ENCODE measurements around the gene KRT82. TPM values are rescaled to one million over a fixed set of nuclear protein-coding genes. Genes with fewer than 3 reads are reported as not detected.

The KRT82 gene
- total and polyA plus RNA-seq, 8 donors = not detected

GRCh38 chr12:52423661-52424500 lies 17.7 kb upstream of the KRT82 start:
- H3K27me3 ChIP-seq = no peaks in the 10 kb centered on the region
- peak in 1 of 4 donors; percentile 36 for ATAC-seq
- DNase-seq = no peak
- H3K36me3 ChIP-seq = no peaks in the 10 kb centered on the region
- intact Hi-C loops (cut with DNase I) = no loop called here
- WGBS, 2 donors = 75 to 78% methylated on average over 11 of the region's 11 CpGs
- H3K4me1 ChIP-seq = no peaks in the 10 kb centered on the region
- no peaks in the 10 kb centered on the region for H3K9me3 ChIP-seq
- FAIRE-seq = no peak
- TF ChIP-seq, protein P1, sequence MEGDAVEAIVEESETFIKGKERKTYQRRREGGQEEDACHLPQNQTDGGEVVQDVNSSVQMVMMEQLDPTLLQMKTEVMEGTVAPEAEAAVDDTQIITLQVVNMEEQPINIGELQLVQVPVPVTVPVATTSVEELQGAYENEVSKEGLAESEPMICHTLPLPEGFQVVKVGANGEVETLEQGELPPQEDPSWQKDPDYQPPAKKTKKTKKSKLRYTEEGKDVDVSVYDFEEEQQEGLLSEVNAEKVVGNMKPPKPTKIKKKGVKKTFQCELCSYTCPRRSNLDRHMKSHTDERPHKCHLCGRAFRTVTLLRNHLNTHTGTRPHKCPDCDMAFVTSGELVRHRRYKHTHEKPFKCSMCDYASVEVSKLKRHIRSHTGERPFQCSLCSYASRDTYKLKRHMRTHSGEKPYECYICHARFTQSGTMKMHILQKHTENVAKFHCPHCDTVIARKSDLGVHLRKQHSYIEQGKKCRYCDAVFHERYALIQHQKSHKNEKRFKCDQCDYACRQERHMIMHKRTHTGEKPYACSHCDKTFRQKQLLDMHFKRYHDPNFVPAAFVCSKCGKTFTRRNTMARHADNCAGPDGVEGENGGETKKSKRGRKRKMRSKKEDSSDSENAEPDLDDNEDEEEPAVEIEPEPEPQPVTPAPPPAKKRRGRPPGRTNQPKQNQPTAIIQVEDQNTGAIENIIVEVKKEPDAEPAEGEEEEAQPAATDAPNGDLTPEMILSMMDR (IDR thresholded peaks at IDR 0.05) = no peak
- H3K27ac ChIP-seq = no peak overlapping the region
- H3K4me3 ChIP-seq = no peak overlapping the region

GRCh38 chr12:52423035-52423434 lies 16.9 kb upstream of the KRT82 start:
- H3K4me3 ChIP-seq = no peak overlapping the region
- no peaks in the 10 kb centered on the region for H3K9me3 ChIP-seq
- no peaks in the 10 kb centered on the region for H3K4me1 ChIP-seq
- TF ChIP-seq, protein P1 (IDR thresholded peaks at IDR 0.05) = no peak
- DNase-seq (no peak), FAIRE-seq (no peak), ATAC-seq (peak in 1 of 4 donors; percentile 44)
- 66 to 69% methylated on average over 6 of the region's 6 CpGs for WGBS, 2 donors
- intact Hi-C loops (cut with DNase I) = no loop called here
- H3K27me3 ChIP-seq = no peaks in the 10 kb centered on the region
- no peak overlapping the region for H3K27ac ChIP-seq
- no peaks in the 10 kb centered on the region for H3K36me3 ChIP-seq

- no peak overlapping the region for H3K4me3 ChIP-seq
- ATAC-seq = no peak
Observed at GRCh38 chr12:52419656-52420055, 13.5 kb upstream of the KRT82 start.

GRCh38 chr12:52418576-52419110 lies 12.5 kb upstream of the KRT82 start:
- Histone ChIP-seq H3K27ac (no peak overlapping the region), H3K9me3 (no peaks in the 10 kb centered on the region), H3K4me1 (no peaks in the 10 kb centered on the region), H3K4me3 (no peak overlapping the region), H3K27me3 (no peaks in the 10 kb centered on the region), H3K36me3 (no peaks in the 10 kb centered on the region)
- intact Hi-C loops (cut with DNase I) = no loop called here
- DNase-seq (no peak), FAIRE-seq (no peak), ATAC-seq (no peak)
- 74 to 85% methylated on average over 4 of the region's 4 CpGs for WGBS, 2 donors
- TF ChIP-seq, protein P1 (IDR thresholded peaks at IDR 0.05) = no peak

More at GRCh38 chr12:52419656-52420055, 13.5 kb upstream of the KRT82 start:
- no peaks in the 10 kb centered on the region for H3K27me3 ChIP-seq
- no peaks in the 10 kb centered on the region for H3K4me1 ChIP-seq
- no peak overlapping the region for H3K27ac ChIP-seq
- WGBS, 2 donors = 53% methylated on average over 1 of the region's 1 CpG
- no peaks in the 10 kb centered on the region for H3K36me3 ChIP-seq
- H3K9me3 ChIP-seq = no peaks in the 10 kb centered on the region
- TF ChIP-seq, protein P1 (IDR thresholded peaks at IDR 0.05) = no peak
- intact Hi-C loops (cut with DNase I) = no loop called here
- DNase-seq (no peak), FAIRE-seq (no peak)

DNA sequence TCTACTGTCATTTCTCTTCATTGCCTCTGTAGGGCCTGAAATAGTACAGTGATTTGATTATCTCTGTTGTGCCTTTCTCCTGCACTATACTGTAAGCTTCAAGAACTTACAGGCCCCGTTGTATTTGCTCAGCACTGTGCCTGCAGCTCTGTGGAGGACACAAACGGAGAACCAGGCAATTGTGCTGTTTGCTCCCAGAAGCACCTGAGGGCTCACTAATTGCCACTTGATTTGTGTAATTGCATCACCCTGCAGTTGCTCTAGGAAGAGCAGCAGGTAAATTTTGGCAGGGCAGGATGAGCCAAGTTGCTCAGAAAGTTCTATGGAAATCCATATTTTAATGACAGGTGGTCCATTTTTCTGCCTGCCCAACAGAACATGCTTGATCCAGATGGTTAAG lies 11.6 kb upstream of the KRT82 start:
- intact Hi-C loops (cut with DNase I) = no loop called here
- ATAC-seq (no peak), DNase-seq (no peak), FAIRE-seq (no peak)
- TF ChIP-seq, protein P1 (IDR thresholded peaks at IDR 0.05) = no peak
- H3K4me3 ChIP-seq = no peak overlapping the region
- 74 to 77% methylated on average over 2 of the region's 2 CpGs for WGBS, 2 donors
- H3K27ac ChIP-seq = no peak overlapping the region
- H3K27me3 ChIP-seq = no peaks in the 10 kb centered on the region
- H3K36me3 ChIP-seq = no peaks in the 10 kb centered on the region
- no peaks in the 10 kb centered on the region for H3K9me3 ChIP-seq
- H3K4me1 ChIP-seq = no peaks in the 10 kb centered on the region
